IPS-20b (cell line): ENCODE measurements around the gene PAX2.
A peak's percentile ranks its signal among the peaks of the same experiment; 100 is the strongest.

Experiments
- H3K27ac ChIP-seq: one replicate; pipeline ENCODE4 v1.5.1; 2013; ENCODE audit warnings: low read length
- H3K27me3 ChIP-seq: 2 replicates; pipeline ENCODE4 v1.6.1; 2013; ENCODE audit warnings: mild to moderate bottlenecking, low read length, inconsistent platforms; ENCODE audit not compliant: insufficient read depth
- H3K36me3 ChIP-seq: 2 replicates; pipeline ENCODE4 v1.6.1; 2013; ENCODE audit warnings: low read depth, mild to moderate bottlenecking, inconsistent platforms, low read length, moderate library complexity; ENCODE audit not compliant: insufficient read depth
- H3K4me1 ChIP-seq: 2 replicates; pipeline ENCODE4 v1.6.1; 2013; ENCODE audit warnings: mild to moderate bottlenecking, control low read depth, inconsistent platforms, low read length, moderate library complexity; ENCODE audit not compliant: insufficient read depth
- H3K4me3 ChIP-seq: 2 replicates; pipeline ENCODE4 v1.5.1; 2013; ENCODE audit warnings: mild to moderate bottlenecking, low read length, inconsistent platforms
- H3K9ac ChIP-seq: 2 replicates; pipeline ENCODE4 v1.6.1; 2013; ENCODE audit warnings: low read depth, mild to moderate bottlenecking, inconsistent platforms, low read length, moderate library complexity
- H3K9me3 ChIP-seq: 2 replicates; pipeline ENCODE4 v1.6.1; 2013; ENCODE audit warnings: mild to moderate bottlenecking, low read depth, low read length, inconsistent platforms; ENCODE audit not compliant: insufficient read depth

Gene PAX2

GRCh38 chr10:100827819-100828737 is 82.7 kb downstream of the PAX2 start:
- no peak overlapping the region for H3K9ac ChIP-seq
- peaks cover 7% of the 10 kb centered on the region; the same call in 1 of the 2 replicates for H3K4me1 ChIP-seq
- H3K4me3 ChIP-seq: peak overlapping the region; percentile 40; the same call in 1 of the 2 replicates
- H3K27me3 ChIP-seq: peaks cover 100% of the 10 kb centered on the region
- no peak overlapping the region for H3K27ac ChIP-seq
- no peaks in the 10 kb centered on the region for H3K9me3 ChIP-seq
- no peaks in the 10 kb centered on the region for H3K36me3 ChIP-seq

- H3K9me3 ChIP-seq: no peaks in the 10 kb centered on the region
- H3K36me3 ChIP-seq: no peaks in the 10 kb centered on the region
- no peak overlapping the region for H3K9ac ChIP-seq
- H3K4me1 ChIP-seq: peaks cover 7% of the 10 kb centered on the region; the same call in 1 of the 2 replicates
- no peak overlapping the region for H3K27ac ChIP-seq
- H3K27me3 ChIP-seq: peaks cover 100% of the 10 kb centered on the region
- H3K4me3 ChIP-seq: peak overlapping the region; percentile 40; the same call in 1 of the 2 replicates
Observed at GRCh38 chr10:100828738-100829096, 83.3 kb downstream of the PAX2 start.

GRCh38 chr10:100829097-100829870 is 83.9 kb downstream of the PAX2 start:
- H3K27ac ChIP-seq: no peak overlapping the region
- H3K4me1 ChIP-seq: peaks cover 7% of the 10 kb centered on the region; the same call in 1 of the 2 replicates
- no peaks in the 10 kb centered on the region for H3K9me3 ChIP-seq
- no peak overlapping the region for H3K9ac ChIP-seq
- peaks cover 100% of the 10 kb centered on the region for H3K27me3 ChIP-seq
- H3K4me3 ChIP-seq: peak overlapping the region; percentile 5; the same call in 1 of the 2 replicates
- no peaks in the 10 kb centered on the region for H3K36me3 ChIP-seq

- Histone ChIP-seq H3K4me3 (no peak overlapping the region), H3K9me3 (no peaks in the 10 kb centered on the region), H3K4me1 (peaks cover 7% of the 10 kb centered on the region; the same call in 1 of the 2 replicates), H3K27ac (no peak overlapping the region), H3K27me3 (peaks cover 100% of the 10 kb centered on the region), H3K9ac (no peak overlapping the region), H3K36me3 (no peaks in the 10 kb centered on the region)
Observed at GRCh38 chr10:100829933-100830727, 84.7 kb downstream of the PAX2 start.

GRCh38 chr10:100830728-100831111 is 85.3 kb downstream of the PAX2 start:
- H3K9ac ChIP-seq: no peak overlapping the region
- H3K27ac ChIP-seq: no peak overlapping the region
- peaks cover 100% of the 10 kb centered on the region for H3K27me3 ChIP-seq
- H3K4me3 ChIP-seq: no peak overlapping the region
- peaks cover 7% of the 10 kb centered on the region; the same call in 1 of the 2 replicates for H3K4me1 ChIP-seq
- H3K36me3 ChIP-seq: no peaks in the 10 kb centered on the region
- no peaks in the 10 kb centered on the region for H3K9me3 ChIP-seq

GRCh38 chr10:100831742-100832141 is 86.4 kb downstream of the PAX2 start:
- Histone ChIP-seq H3K9ac (no peak overlapping the region), H3K36me3 (no peaks in the 10 kb centered on the region), H3K27ac (no peak overlapping the region), H3K27me3 (peaks cover 96% of the 10 kb centered on the region), H3K4me3 (no peak overlapping the region), H3K9me3 (no peaks in the 10 kb centered on the region), H3K4me1 (peaks cover 4% of the 10 kb centered on the region; the same call in 1 of the 2 replicates)

GRCh38 chr10:100835810-100836209 is 90.4 kb downstream of the PAX2 start:
- Histone ChIP-seq H3K4me1 (no peaks in the 10 kb centered on the region), H3K4me3 (no peak overlapping the region), H3K27me3 (peaks cover 92% of the 10 kb centered on the region), H3K9me3 (no peaks in the 10 kb centered on the region), H3K36me3 (no peaks in the 10 kb centered on the region), H3K9ac (no peak overlapping the region), H3K27ac (no peak overlapping the region)

- Histone ChIP-seq H3K36me3 (no peaks in the 10 kb centered on the region), H3K27ac (no peak overlapping the region), H3K27me3 (peaks cover 85% of the 10 kb centered on the region)
Observed at GRCh38 chr10:100836891-100837290, 91.5 kb downstream of the PAX2 start.

GRCh38 chr10:100837300-100837699 is 91.9 kb downstream of the PAX2 start:
- Histone ChIP-seq H3K9ac (no peak overlapping the region), H3K4me3 (no peak overlapping the region), H3K36me3 (no peaks in the 10 kb centered on the region), H3K27me3 (peaks cover 81% of the 10 kb centered on the region), H3K9me3 (no peaks in the 10 kb centered on the region), H3K27ac (no peak overlapping the region), H3K4me1 (no peaks in the 10 kb centered on the region)

More at GRCh38 chr10:100836891-100837290, 91.5 kb downstream of the PAX2 start:
- Histone ChIP-seq H3K9me3 (no peaks in the 10 kb centered on the region), H3K9ac (no peak overlapping the region), H3K4me1 (no peaks in the 10 kb centered on the region), H3K4me3 (no peak overlapping the region)

GRCh38 chr10:100838986-100839385 is 93.6 kb downstream of the PAX2 start:
- Histone ChIP-seq H3K27me3 (peaks cover 64% of the 10 kb centered on the region), H3K4me3 (no peak overlapping the region), H3K36me3 (no peaks in the 10 kb centered on the region), H3K9me3 (no peaks in the 10 kb centered on the region), H3K4me1 (no peaks in the 10 kb centered on the region), H3K9ac (no peak overlapping the region), H3K27ac (no peak overlapping the region)

GRCh38 chr10:100841528-100841927 is 96.1 kb downstream of the PAX2 start:
- Histone ChIP-seq H3K9ac (no peak overlapping the region), H3K27me3 (peaks cover 48% of the 10 kb centered on the region), H3K4me1 (no peaks in the 10 kb centered on the region), H3K4me3 (no peak overlapping the region), H3K36me3 (no peaks in the 10 kb centered on the region), H3K27ac (no peak overlapping the region), H3K9me3 (no peaks in the 10 kb centered on the region)
